ENCODE data around the gene RUVBL2. TPM values are rescaled to one million over a fixed set of nuclear protein-coding genes. Genes with fewer than 3 reads are reported as not detected.
"Not testable (repeated sequence)": the region's sequence is repeated elsewhere in the genome, so short reads cannot be mapped to it uniquely, and the experiment has no call there.

The RUVBL2 gene
- total RNA-seq, 1 experiment from 2014 or later, result 130 TPM

DNA sequence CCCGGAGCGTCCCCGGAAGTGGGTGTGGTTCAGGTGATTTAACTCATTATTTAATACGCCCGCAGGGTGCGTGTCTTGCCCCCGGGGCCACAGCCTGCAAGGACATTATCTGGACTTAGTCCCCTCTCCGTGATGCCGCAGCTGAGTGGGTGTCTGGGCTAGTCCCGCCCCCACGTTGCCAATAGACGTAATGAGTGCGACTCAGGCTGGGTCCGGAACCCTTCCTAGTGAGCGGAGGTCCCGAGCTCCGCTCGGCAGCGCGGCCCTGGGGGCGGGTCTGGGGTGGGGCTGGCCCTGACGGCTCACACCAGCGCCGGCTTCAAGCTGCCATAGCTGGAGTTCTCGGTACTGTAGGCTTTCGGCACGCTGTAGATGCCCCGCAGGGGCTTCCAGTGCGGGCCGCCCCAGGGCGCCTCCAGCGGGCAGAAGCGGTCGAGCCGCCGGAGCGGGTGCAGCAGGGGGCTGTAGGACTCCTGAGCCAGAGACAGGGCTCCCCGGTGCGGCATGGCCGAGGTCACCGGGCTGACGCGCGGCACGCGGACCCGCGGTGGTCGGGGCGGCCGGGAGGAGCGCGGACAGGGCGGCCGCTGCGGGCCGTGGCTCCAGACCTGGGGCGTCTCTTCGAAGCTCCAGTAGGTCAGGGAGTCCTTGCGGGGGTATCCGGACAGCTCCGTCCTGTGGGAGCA, 24.1 kb downstream of the RUVBL2 start:
- Histone ChIP-seq H3K4ac (ENCODE audit: low read depth, low read length) (no peak overlapping the region), H4K91ac (ENCODE audit: insufficient read length, low read depth, low read length) (no peak overlapping the region), H2BK20ac (ENCODE audit: low read depth, low read length, poor library complexity, severe bottlenecking) (no peak overlapping the region), H3K4me2 (ENCODE audit: insufficient read depth, insufficient read length, low read length) (peak overlapping the region; percentile 25), H3K14ac (ENCODE audit: insufficient read depth, low read length) (no peak overlapping the region; the same call in 1 of the 2 replicates), H2BK5ac (ENCODE audit: insufficient read length, low read length) (no peak overlapping the region), H4K5ac (ENCODE audit: insufficient read length, low read depth, low read length) (no peak overlapping the region), H3K9me3 (ENCODE audit: control insufficient read depth, low read depth, low read length) (no peaks in the 10 kb centered on the region), H3K23me2 (ENCODE audit: insufficient read length, low read depth, low read length, poor library complexity, severe bottlenecking) (peaks cover 8% of the 10 kb centered on the region), H4K20me1 (ENCODE audit: control insufficient read depth, insufficient read depth, insufficient read length) (no peaks in the 10 kb centered on the region), H3K79me1 (ENCODE audit: insufficient read depth, low read depth, low read length, poor library complexity, severe bottlenecking) (no peaks in the 10 kb centered on the region), H3T11ph (ENCODE audit: low read length) (no peak overlapping the region), H3K23ac (ENCODE audit: insufficient read length, low read depth, low read length) (no peak overlapping the region), H2AK5ac (ENCODE audit: insufficient read length, low read length) (no peak overlapping the region), H3K27ac (ENCODE audit: insufficient read length, low read depth, low read length) (no peak overlapping the region), H2BK15ac (ENCODE audit: low read depth, low read length) (no peak overlapping the region), H3K56ac (ENCODE audit: insufficient read length, low read depth, low read length) (no peak overlapping the region), H3K18ac (ENCODE audit: insufficient read length, low read depth, low read length) (no peak overlapping the region), H4K8ac (replicated peaks; ENCODE audit: insufficient read length, low read depth, low read length) (no peak overlapping the region), H2BK12ac (ENCODE audit: insufficient read length, low read depth, low read length) (no peak overlapping the region), H3K27me3 (ENCODE audit: insufficient read depth, low read length) (no peaks in the 10 kb centered on the region; the same call in 1 of the 2 replicates), H3K4me1 (ENCODE audit: insufficient read depth, low read length) (peaks cover 4% of the 10 kb centered on the region; the same call in 1 of the 2 replicates), H2BK120ac (ENCODE audit: low read depth, low read length, poor library complexity, severe bottlenecking) (no peak overlapping the region), H3K79me2 (ENCODE audit: insufficient read depth, low read length) (no peaks in the 10 kb centered on the region), H3K9ac (ENCODE audit: extremely low read depth, insufficient read length, low read length) (no peak overlapping the region), H2AFZ (ENCODE audit: low read length) (no peak overlapping the region)
- Mint-ChIP-seq H3K9me3 (peaks cover 0 to 1% of the 10 kb centered on the region in 2 experiments; a peak in 2 of 5 replicates), H3K4me1 (peaks cover 15 to 36% of the 10 kb centered on the region in 2 experiments), H3K36me3 (ENCODE audit: insufficient read depth in 1 of 3, low read depth in 3 of 3) (peaks cover 8 to 35% (median 33%) of the 10 kb centered on the region in 3 experiments; a peak in 6 of 7 replicates), H3K4me3 (peak overlapping the region; percentile 54 to 66; a peak in 4 of 5 replicates), H3K27me3 (ENCODE audit: low read depth) (peaks cover 39% of the 10 kb centered on the region), H3K27ac (no peak overlapping the region)
- TF ChIP-seq, protein P1, sequence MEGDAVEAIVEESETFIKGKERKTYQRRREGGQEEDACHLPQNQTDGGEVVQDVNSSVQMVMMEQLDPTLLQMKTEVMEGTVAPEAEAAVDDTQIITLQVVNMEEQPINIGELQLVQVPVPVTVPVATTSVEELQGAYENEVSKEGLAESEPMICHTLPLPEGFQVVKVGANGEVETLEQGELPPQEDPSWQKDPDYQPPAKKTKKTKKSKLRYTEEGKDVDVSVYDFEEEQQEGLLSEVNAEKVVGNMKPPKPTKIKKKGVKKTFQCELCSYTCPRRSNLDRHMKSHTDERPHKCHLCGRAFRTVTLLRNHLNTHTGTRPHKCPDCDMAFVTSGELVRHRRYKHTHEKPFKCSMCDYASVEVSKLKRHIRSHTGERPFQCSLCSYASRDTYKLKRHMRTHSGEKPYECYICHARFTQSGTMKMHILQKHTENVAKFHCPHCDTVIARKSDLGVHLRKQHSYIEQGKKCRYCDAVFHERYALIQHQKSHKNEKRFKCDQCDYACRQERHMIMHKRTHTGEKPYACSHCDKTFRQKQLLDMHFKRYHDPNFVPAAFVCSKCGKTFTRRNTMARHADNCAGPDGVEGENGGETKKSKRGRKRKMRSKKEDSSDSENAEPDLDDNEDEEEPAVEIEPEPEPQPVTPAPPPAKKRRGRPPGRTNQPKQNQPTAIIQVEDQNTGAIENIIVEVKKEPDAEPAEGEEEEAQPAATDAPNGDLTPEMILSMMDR (conservative IDR thresholded peaks at IDR 0.05), result peak; percentile 42
- peak; percentile 75 for DNase-seq
- no CpG with 5 or more reads among the region's 62 CpGs for WGBS (ENCODE audit: extremely low coverage, insufficient read length, low lambda C conversion rate)

DNA sequence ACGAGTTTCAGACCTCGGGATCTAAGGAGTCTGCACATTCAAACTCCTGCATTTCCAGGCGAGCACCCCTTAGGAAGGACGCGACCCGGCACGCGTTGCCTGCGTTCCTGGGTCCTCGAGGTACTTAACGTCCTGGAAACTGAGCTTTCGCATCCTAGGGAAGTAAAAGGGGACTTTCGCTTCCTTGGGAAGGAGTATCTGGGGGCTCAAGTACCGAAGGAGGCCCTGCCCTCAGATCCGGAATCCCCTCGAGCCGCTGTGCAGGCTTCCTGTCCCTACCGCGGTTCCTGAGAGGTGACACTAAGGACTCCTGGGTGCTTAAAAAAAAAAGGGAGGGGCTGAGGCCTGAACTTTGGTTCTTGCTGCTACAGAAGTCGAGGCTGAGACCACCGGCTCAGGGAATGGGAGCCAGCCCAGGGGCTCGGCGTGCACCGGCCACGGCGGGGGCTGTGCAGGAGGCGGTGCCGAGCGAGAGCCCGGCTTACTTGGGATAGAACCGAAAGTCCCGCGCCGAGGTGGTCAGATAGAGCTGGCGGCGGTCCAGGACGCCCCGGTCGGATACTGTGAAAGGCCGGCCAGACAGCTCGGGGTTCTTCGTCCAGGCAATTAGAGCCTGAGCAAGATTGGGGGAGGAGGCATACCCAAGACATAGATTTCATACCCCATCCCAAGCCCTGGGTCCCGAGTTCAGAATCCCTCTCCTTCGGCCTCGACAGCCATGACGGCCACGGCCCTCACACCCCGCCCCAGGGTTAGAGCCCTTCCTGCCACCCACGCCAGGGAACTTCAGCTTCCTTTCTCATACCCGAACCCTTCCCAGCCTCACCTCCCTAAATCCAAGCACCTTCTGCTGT, 24.9 kb downstream of the RUVBL2 start:
- not testable (repeated sequence) for H3T11ph ChIP-seq (ENCODE audit: low read length); H3K9me3 Mint-ChIP-seq; H4K91ac ChIP-seq (ENCODE audit: insufficient read length, low read depth, low read length); H3K23ac ChIP-seq (ENCODE audit: insufficient read length, low read depth, low read length); H3K27ac ChIP-seq (ENCODE audit: insufficient read length, low read depth, low read length); H2BK120ac ChIP-seq (ENCODE audit: low read depth, low read length, poor library complexity, severe bottlenecking); H2AK5ac ChIP-seq (ENCODE audit: insufficient read length, low read length); H2BK12ac ChIP-seq (ENCODE audit: insufficient read length, low read depth, low read length); H3K56ac ChIP-seq (ENCODE audit: insufficient read length, low read depth, low read length); H3K23me2 ChIP-seq (ENCODE audit: insufficient read length, low read depth, low read length, poor library complexity, severe bottlenecking); H3K9me3 ChIP-seq (ENCODE audit: control insufficient read depth, low read depth, low read length); H3K79me2 ChIP-seq (ENCODE audit: insufficient read depth, low read length); H4K8ac ChIP-seq (replicated peaks; ENCODE audit: insufficient read length, low read depth, low read length); H2BK20ac ChIP-seq (ENCODE audit: low read depth, low read length, poor library complexity, severe bottlenecking); H2BK5ac ChIP-seq (ENCODE audit: insufficient read length, low read length); H4K20me1 ChIP-seq (ENCODE audit: control insufficient read depth, insufficient read depth, insufficient read length); H2BK15ac ChIP-seq (ENCODE audit: low read depth, low read length); DNase-seq; H3K14ac ChIP-seq (ENCODE audit: insufficient read depth, low read length); H3K27me3 ChIP-seq (ENCODE audit: insufficient read depth, low read length); H3K79me1 ChIP-seq (ENCODE audit: insufficient read depth, low read depth, low read length, poor library complexity, severe bottlenecking); H4K5ac ChIP-seq (ENCODE audit: insufficient read length, low read depth, low read length); H3K18ac ChIP-seq (ENCODE audit: insufficient read length, low read depth, low read length); H3K9ac ChIP-seq (ENCODE audit: extremely low read depth, insufficient read length, low read length); H3K4me1 ChIP-seq (ENCODE audit: insufficient read depth, low read length); H3K4ac ChIP-seq (ENCODE audit: low read depth, low read length); H2AFZ ChIP-seq (ENCODE audit: low read length)
- peak overlapping the region; percentile 25 for H3K4me2 ChIP-seq (ENCODE audit: insufficient read depth, insufficient read length, low read length)
- Mint-ChIP-seq H3K4me3 (peak overlapping the region; percentile 54 to 66), H3K27me3 (ENCODE audit: low read depth) (peaks cover 39% of the 10 kb centered on the region), H3K27ac (peak overlapping the region in 1 of 3 experiments; percentile 42; a peak in 1 of 7 replicates), H3K36me3 (ENCODE audit: insufficient read depth in 1 of 3, low read depth in 3 of 3) (peaks cover 8 to 29% (median 28%) of the 10 kb centered on the region in 3 experiments; a peak in 6 of 7 replicates), H3K4me1 (peaks cover 15 to 36% of the 10 kb centered on the region in 2 experiments)
- no CpG with 5 or more reads among the region's 50 CpGs for WGBS (ENCODE audit: extremely low coverage, insufficient read length, low lambda C conversion rate)

All from H9 (cell line).